CD4-positive, alpha-beta T cell treated with Interleukin-12 subunit alpha and Interleukin-12 subunit beta, for 1 hour (primary cell): ENCODE results near the gene SUSD2.

Experiments used
- DNase-seq: peaks from one replicate; pipeline ENCODE4 v3.0.0-alpha.2; 2020

Gene SUSD2

GRCh38 chr22:24153353-24153752 lies 27.9 kb upstream of the SUSD2 start:
- DNase-seq: peak; percentile 51

DNA sequence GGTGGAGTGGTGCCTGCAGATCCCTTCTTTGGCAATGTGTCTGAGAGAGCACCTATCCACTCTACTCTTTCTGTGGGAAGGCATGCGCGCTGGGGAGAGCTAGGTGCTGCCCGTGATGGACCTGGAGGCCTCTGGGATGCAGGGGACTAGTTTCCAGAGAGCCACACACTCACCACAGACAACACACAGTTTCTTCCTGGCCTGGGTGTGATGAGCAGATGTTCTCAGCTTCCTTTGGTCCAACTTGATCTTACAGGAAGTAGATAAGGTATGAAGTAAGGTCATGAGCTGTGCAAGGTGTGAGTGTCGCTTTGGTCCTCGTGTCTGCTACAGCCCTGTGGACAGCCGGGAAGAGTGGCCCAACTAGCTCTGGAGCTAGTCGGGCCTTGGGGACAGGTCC lies 27.3 kb upstream of the SUSD2 start:
- peak; percentile 25 for DNase-seq

GRCh38 chr22:24154826-24155225 lies 26.5 kb upstream of the SUSD2 start:
- DNase-seq: no peak

GRCh38 chr22:24155627-24156140 lies 25.6 kb upstream of the SUSD2 start:
- DNase-seq: peak; percentile 52

DNA sequence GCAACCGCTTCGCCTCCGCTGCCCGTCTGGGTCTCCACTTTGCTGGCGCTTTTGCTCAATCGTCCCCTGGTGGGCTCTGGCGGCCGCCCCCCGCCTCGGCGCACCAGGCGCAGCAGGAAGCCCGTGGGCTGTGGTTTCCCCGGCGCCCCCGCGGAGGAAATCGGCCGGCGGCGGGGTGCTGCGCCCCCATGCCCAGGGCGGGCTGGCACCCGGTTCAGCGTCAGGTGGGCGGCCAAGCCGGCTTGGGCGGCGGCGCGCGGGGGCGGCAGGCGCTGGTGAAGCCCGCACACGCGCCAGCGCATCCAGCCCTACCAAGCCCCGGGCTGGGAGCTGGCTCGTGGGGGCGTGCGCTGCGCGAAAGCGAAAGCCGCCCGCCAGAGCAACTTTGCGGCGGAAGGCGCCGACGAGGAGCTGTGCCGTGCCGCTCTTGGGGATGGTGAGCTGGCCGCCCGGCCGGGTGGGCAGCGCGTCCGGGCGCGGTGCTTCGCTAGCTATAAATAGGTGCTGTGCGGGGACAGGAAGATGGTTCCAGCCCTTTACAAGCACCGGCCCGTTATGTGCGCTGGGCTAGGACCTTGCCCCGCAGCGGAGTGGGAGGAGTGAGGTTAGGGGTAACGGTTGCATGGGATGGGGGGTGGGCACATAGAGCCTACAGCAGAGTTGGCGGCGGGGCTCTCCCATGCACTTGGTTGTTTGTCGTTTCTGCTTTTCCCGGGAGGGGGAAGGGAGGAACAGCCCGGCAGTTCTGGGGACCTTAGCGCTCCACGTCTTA lies 25.0 kb upstream of the SUSD2 start:
- DNase-seq: peak; percentile 55

GRCh38 chr22:24156913-24157821 lies 24.1 kb upstream of the SUSD2 start:
- peak; percentile 90 for DNase-seq

DNA sequence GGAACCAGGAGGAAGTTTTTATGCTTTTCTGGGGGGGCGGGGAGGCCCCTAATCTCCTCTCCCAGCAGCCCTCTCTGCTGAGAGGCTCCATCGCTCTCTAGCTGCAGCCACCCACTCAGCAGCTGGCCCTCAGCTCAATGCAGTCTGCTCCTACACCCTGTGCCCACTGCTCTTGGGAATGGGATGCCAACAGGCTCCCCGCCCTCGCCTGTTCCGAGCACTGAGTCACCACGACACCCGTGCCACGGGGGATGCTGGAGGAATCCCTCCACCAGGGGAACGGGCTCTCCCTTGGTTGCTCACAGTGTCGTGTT lies 23.5 kb upstream of the SUSD2 start:
- no peak for DNase-seq

- no peak for DNase-seq
Measured at GRCh38 chr22:24159650-24160049, 21.6 kb upstream of the SUSD2 start.

GRCh38 chr22:24160546-24160945 lies 20.7 kb upstream of the SUSD2 start:
- no peak for DNase-seq

GRCh38 chr22:24161485-24161884 lies 19.8 kb upstream of the SUSD2 start:
- DNase-seq: no peak

GRCh38 chr22:24161909-24162308 lies 19.4 kb upstream of the SUSD2 start:
- no peak for DNase-seq

DNA sequence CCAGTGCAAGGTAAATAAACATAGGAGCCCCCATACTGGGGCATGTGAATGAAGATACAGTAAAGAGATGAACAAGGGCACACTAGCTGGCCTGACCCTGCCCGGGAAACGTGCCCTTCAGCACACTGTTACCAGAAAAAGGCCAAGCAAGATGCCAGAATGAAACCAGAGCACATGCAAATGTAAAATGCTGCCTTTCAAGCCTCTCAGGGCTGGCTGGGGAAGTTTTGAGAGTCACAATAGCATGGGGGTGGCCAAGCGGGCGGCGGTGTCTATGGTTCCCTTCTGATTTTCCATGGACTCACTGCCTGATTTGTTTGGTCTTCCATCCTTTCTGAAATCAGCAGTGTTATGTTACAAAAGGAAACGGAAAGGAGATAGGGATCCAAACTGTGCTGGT lies 18.9 kb upstream of the SUSD2 start:
- no peak for DNase-seq

GRCh38 chr22:24164243-24164642 lies 17.0 kb upstream of the SUSD2 start:
- no peak for DNase-seq

GRCh38 chr22:24164940-24165339 lies 16.3 kb upstream of the SUSD2 start:
- no peak for DNase-seq

- DNase-seq: no peak
Measured at GRCh38 chr22:24165673-24166072, 15.6 kb upstream of the SUSD2 start.

DNA sequence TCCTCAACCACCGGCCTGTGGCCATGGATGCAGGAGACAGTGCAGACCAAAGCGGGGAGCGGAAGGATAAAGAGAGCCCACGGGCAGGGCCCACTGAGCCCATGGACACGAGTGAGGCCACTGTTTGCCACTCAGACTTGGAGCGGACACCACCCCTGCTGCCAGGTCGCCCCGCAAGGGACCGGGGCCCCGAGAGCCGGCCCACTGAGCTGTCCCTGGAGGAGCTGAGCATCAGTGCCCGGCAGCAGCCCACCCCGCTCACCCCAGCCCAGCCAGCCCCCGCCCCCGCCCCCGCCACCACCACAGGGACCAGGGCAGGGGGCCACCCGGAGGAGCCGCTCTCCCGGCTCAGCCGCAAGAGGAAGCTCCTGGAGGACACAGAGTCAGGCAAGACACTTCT lies 14.5 kb upstream of the SUSD2 start:
- no peak for DNase-seq

- DNase-seq: no peak
Measured at GRCh38 chr22:24169439-24170058, 11.7 kb upstream of the SUSD2 start.

DNA sequence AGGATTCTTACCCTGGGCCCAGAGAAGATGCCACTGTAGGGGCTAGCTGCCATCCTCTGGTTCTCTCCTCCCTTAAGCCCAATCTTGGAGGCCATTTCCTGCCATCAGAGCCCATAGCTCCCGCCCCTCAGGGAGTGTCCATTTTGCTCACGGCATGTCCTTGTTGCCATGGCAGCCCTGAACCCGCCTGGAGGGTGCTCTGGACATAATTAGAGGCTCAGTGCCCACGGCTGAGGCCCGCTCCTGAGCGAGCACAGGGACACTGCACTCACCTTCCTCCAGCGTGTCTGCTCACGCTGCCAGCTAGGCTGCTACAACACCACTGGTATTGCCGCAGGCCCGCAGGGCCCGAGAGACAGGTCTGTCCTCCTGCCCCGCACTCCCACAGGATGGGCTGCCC lies 11.1 kb upstream of the SUSD2 start:
- no peak for DNase-seq

DNA sequence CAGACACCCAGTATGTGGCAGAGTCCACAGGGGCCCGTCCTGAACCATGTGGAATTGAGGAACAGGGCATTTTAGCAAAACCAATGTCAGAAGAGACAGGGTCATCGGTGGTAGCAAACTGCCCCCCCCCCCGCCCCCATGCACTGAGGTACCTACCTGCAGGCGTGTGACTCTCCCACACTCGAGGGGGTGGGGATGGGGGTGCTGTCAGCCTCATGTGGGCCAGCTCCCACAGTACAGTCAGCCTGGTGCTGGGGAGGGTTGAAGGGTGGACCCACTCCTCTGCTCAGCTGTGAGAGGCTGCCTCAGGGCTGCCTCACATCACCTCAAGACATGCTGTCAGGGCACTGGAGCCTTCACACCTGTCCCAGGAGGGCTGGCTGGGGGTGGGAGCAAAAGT lies 10.7 kb upstream of the SUSD2 start:
- no peak for DNase-seq

DNA sequence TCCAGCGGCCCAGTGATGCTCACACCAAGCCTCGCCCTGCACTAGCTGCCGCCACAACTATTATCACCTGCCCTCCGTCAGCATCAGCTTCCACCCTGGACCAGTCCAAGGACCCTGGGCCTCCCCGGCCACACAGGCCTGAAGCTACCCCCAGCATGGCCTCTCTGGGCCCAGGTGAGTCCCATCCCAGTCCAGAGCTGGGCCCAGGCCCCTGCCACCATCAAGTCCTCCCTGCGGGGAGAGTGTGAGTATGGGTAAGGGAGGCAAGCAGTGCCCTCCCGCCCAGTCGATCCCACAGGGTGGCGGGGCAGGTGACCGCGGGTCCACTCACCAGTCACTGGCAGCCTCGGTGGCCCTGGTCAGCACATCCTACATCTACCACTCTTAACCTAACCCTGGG lies 9.5 kb upstream of the SUSD2 start:
- no peak for DNase-seq

GRCh38 chr22:24175160-24175808 lies 6.0 kb upstream of the SUSD2 start:
- DNase-seq: peak; percentile 70

DNA sequence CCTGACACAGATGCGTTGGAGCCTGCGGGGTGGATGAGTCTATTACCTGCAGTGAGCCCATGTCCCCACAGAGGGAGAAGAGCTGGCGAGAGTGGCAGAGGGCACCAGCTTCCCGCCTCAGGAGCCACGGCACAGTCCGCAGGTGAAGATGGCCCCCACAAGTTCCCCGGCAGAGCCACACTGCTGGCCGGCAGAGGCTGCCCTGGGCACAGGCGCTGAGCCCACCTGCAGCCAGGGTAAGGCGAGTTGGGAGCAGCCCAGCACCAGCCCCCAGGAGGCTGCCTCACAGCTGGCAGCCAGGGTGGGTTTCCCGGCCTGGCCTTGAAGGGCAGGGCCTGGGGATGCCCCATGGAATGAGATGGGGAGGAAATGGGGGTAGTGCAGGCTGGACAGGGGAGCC lies 5.2 kb upstream of the SUSD2 start:
- DNase-seq: no peak

GRCh38 chr22:24176630-24177029 lies 4.7 kb upstream of the SUSD2 start:
- DNase-seq: no peak
